Transverse colon (tissue), 4 donors: ENCODE results near the gene ZNF691. TPM values are rescaled to one million over a fixed set of nuclear protein-coding genes. Genes with fewer than 3 reads are reported as not detected.
A peak's percentile ranks its signal among the peaks of the same experiment; 100 is the strongest.

ENCODE experiments used
- DNase-seq: peaks from one replicate; pipeline ENCODE4 v3.0.0-alpha.2; 2019
- H3K27ac ChIP-seq, 4 donors: fragments of 200-600 bp; sonication (generic); 2 replicates each; pipeline ENCODE4 v1.5.1; 2016 to 2018; ENCODE audit warnings: inconsistent platforms in 4 of 4
- H3K27me3 ChIP-seq: fragments of 200-600 bp; sonication (generic); 2 replicates; pipeline ENCODE4 v1.5.1; 2017; ENCODE audit warnings: inconsistent platforms
- H3K36me3 ChIP-seq, 4 donors: fragments of 200-600 bp; sonication (generic); 2 replicates each; pipeline ENCODE4 v1.5.1; 2017 to 2019; ENCODE audit warnings: inconsistent platforms in 4 of 4
- H3K4me1 ChIP-seq, 4 donors: fragments of 200-600 bp; sonication (generic); 2 replicates each; pipeline ENCODE4 v1.5.1; 2017 to 2020; ENCODE audit warnings: inconsistent platforms in 4 of 4
- H3K4me3 ChIP-seq, 4 donors: fragments of 200-600 bp; sonication (generic); 1 replicate in 1 of 4; 2 replicates in 3 of 4; pipeline versions ENCODE4 v1.5.1 to v1.6.1; 2017 to 2019; ENCODE audit warnings: inconsistent platforms in 4 of 4
- H3K9me3 ChIP-seq, 2 donors: fragments of 200-600 bp; sonication (generic); 2 replicates each; pipeline ENCODE4 v1.5.1; 2017 to 2019; ENCODE audit warnings: inconsistent platforms in 2 of 2
- EP300 ChIP-seq: sonication (generic); formaldehyde crosslinking; IDR thresholded peaks from one replicate; pipeline ENCODE4 v1.6.1; 2017; ENCODE audit warnings: antibody characterized with exemption, low read depth
- POLR2A ChIP-seq: fragments of 450-650 bp; IDR thresholded peaks from one replicate; pipeline ENCODE4 v1.6.1; 2016; ENCODE audit warnings: antibody characterized with exemption, mild to moderate bottlenecking, moderate library complexity
- POLR2AphosphoS5 ChIP-seq, 3 donors: sonication (generic); formaldehyde crosslinking; IDR thresholded peaks; one replicate each; pipeline ENCODE4 v1.6.1; 2016; ENCODE audit warnings: antibody characterized with exemption in 3 of 3
- WGBS, 2 donors: methylation state at CpG; one replicate each; pipeline ENCODE4 v1.1.5; 2018; ENCODE audit warnings: low coverage in 1 of 2; 5-methylcytosine and 5-hydroxymethylcytosine counted together
- in situ Hi-C, 4 donors: fragments of 200-750 bp; cut with MboI; loops; one replicate each; pipeline versions ENCODE4 v1.15.0 to v1.15.1; 2017; ENCODE audit warnings: low sequenced_read_pairs in 3 of 4, low pct_ligation_motif_present in 1 of 4, low pct_unique_long_range_greater_than_20kb in 1 of 4
- intact Hi-C: fragments of 100-400 bp; cut with DNase I; formaldehyde crosslinking; loops from one replicate; pipeline ENCODE4 v1.15.1; 2023; ENCODE audit warnings: low total_unique reads
- total RNA-seq, 4 donors: library from RNA; depleted of rRNA; stranded (reverse); fragments of >200 nt; gene quantifications; one replicate each; pipeline ENCODE4 v1.1.0, GENCODE V29; 2016
- TF ChIP-seq, protein P1 (sequence below), 5 experiments: fragments of 200-600 bp in 3 of 5; fragments of 450-650 bp in 2 of 5; sonication (generic) in 3 of 5; IDR thresholded peaks; 1 replicate in 2 of 5; 2 replicates in 3 of 5; pipeline ENCODE4 v1.5.1; 2016 to 2017; ENCODE audit warnings: antibody characterized with exemption in 5 of 5, inconsistent platforms in 3 of 5, mild to moderate bottlenecking in 2 of 5, moderate library complexity in 1 of 5

Gene ZNF691
- total RNA-seq, 4 donors from 2014 or later, result 1.00 to 11.3 (median 6.0) TPM

DNA sequence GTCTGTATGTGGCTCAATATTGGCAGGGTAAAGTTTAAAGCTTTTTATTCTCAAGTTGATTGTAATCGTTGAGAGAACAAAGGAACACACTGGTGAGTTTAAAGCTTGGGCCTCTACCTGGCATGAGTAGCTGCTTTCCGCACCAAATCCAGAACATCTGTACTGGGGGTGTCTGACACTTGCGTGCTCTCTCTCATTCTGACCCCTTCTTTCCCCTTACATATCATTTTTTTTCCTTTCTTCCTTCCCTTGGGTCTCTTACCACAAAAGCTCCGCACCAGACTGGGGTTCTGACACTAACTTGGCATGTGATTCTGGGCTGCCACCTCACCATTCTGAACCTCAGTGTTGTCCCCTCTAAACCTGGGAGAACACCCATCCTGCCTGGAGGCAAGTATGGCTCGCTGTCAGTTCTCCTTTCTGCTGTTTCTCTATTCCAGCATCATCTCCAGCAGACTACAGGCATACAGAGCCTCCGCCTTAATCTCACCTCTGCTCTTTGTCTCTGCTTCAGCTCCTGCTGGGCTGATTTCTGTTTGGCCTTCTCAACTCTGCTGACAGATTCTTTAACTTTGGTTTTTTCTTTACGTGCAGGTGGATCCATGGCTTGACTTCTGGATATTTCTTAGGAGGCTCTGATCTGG is 30.4 kb upstream of the ZNF691 start:
- intact Hi-C loops (no loop called here), in situ Hi-C loops (no loop called here)
- H3K4me3 ChIP-seq, result peak overlapping the region; percentile 64 to 92 (median 80)

DNA sequence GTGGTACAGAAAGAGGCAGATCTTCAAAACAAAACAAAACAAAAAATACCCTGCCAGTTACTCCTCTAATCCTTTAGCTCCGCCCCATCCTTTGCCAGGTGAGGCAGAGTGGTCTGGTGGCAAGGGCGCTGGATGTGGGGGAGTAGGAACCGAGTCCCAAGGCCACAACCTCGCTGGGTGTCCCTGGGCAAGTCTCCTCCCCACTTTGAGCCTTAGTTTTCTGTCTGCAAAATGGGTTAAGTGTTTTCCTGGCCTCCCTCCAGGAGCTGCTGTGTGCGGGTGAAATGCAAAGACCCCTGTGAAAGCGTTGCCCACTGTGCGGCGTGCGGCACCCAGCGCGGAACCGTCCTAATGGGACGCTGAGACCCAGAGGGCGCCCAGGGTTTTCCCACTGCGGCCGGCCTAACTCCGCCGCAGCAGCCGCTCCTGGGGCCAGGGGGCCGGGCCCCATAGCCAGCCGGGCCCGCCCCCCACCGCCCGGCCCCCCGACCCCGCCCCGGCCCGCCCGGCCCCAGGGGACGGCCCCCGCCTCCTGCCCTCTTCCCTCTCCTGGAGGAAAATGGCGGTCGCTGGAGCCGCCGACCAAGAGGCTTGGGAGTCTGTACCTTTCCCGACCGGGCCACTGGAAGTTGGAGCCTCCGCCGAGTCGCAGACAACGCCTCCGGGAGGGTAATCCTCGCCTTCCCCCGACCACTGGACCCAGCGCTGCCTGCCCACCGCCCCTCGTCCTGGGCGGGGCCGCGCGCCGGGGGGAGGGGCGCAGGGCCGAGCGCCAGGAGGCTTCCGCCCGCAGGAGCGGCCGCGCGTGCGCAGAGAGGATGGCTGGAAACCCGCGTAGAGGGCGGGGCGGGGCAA is 29.6 kb upstream of the ZNF691 start, which contains the start of the genes ERMAP and SVBP:
Gene ERMAP, plus strand, starts transcription at position 538 of the 855 bp plus-strand sequence. CDS start 13,327 bp downstream, outside the sequence.
Gene SVBP, minus strand, starts transcription at position 813 of the 855 bp plus-strand sequence. CDS start 853 bp downstream, outside the sequence.
- H3K36me3 ChIP-seq, result no peaks in the 10 kb centered on the region
- TF ChIP-seq POLR2A, result peak; percentile 48
- TF ChIP-seq, protein P1, sequence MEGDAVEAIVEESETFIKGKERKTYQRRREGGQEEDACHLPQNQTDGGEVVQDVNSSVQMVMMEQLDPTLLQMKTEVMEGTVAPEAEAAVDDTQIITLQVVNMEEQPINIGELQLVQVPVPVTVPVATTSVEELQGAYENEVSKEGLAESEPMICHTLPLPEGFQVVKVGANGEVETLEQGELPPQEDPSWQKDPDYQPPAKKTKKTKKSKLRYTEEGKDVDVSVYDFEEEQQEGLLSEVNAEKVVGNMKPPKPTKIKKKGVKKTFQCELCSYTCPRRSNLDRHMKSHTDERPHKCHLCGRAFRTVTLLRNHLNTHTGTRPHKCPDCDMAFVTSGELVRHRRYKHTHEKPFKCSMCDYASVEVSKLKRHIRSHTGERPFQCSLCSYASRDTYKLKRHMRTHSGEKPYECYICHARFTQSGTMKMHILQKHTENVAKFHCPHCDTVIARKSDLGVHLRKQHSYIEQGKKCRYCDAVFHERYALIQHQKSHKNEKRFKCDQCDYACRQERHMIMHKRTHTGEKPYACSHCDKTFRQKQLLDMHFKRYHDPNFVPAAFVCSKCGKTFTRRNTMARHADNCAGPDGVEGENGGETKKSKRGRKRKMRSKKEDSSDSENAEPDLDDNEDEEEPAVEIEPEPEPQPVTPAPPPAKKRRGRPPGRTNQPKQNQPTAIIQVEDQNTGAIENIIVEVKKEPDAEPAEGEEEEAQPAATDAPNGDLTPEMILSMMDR (IDR thresholded peaks at IDR 0.05), result no peak
- peak; percentile 5 to 69 (median 62) for TF ChIP-seq POLR2AphosphoS5 (IDR thresholded peaks at IDR 0.05)
- H3K27me3 ChIP-seq, result no peaks in the 10 kb centered on the region
- H3K27ac ChIP-seq, result peak within 1 kb of the TSS; percentile 97 to 99 (median 98)
- H3K9me3 ChIP-seq, result no peaks in the 10 kb centered on the region
- intact Hi-C loops, result no loop called here
- DNase-seq, result peak; percentile 96
- WGBS, 2 donors, result 2% methylated on average over 37 of the region's 66 CpGs; no CpG with 5 or more reads in 1 of the 2 donors
- peak within 1 kb of the TSS; percentile 77 to 92 (median 81) for H3K4me3 ChIP-seq
- in situ Hi-C loops, result no loop called here
- H3K4me1 ChIP-seq, result peaks cover 4 to 27% (median 15%) of the 10 kb centered on the region in 4 donors

More for the DNA sequence above, 30.4 kb upstream of the ZNF691 start:
- H3K9me3 ChIP-seq, result no peaks in the 10 kb centered on the region
- no peaks in the 10 kb centered on the region for H3K27me3 ChIP-seq
- H3K27ac ChIP-seq, result peak overlapping the region; percentile 97 to 99 (median 98)
- no peaks in the 10 kb centered on the region for H3K36me3 ChIP-seq
- 35 to 42% methylated on average over 5 to 7 of the region's 7 CpGs for WGBS, 2 donors
- no peak for DNase-seq
- H3K4me1 ChIP-seq, result peaks cover 4 to 27% (median 15%) of the 10 kb centered on the region in 4 donors
- TF ChIP-seq EP300 (no peak), POLR2AphosphoS5 (IDR thresholded peaks at IDR 0.05) (no peak), POLR2A (no peak)
- TF ChIP-seq, protein P1 (IDR thresholded peaks at IDR 0.05), result no peak

DNA sequence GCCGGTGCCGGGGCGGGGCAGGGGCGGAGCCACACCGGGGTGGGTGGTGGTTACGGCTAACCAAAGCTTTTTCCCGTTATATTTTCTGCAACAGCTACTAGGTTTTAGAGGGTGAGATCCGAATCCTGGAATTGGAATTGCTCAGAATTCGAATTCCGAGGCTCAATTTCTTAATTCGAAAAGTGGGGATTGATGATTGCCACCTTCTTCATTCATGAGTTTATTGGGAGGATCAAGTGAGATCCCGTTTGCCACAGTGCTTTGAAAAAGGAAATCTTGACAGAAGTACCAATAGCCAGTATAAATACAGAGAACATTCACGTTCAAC is 29.0 kb upstream of the ZNF691 start:
- DNase-seq, result no peak
- no peaks in the 10 kb centered on the region for H3K27me3 ChIP-seq
- no peaks in the 10 kb centered on the region for H3K36me3 ChIP-seq
- no peaks in the 10 kb centered on the region for H3K9me3 ChIP-seq
- in situ Hi-C loops, result no loop called here
- WGBS, 2 donors, result 0 to 1% methylated on average over 1 to 7 of the region's 13 CpGs
- H3K4me1 ChIP-seq, result peaks cover 4 to 27% (median 15%) of the 10 kb centered on the region in 4 donors
- H3K27ac ChIP-seq, result peak overlapping the region; percentile 97 to 99 (median 98)
- TF ChIP-seq, protein P1 (IDR thresholded peaks at IDR 0.05), result no peak
- TF ChIP-seq POLR2AphosphoS5 (IDR thresholded peaks at IDR 0.05) (no peak), EP300 (no peak), POLR2A (no peak)
- intact Hi-C loops, result no loop called here
- H3K4me3 ChIP-seq, result peak overlapping the region in 3 of 4 donors; percentile 77 to 92 (median 82)

DNA sequence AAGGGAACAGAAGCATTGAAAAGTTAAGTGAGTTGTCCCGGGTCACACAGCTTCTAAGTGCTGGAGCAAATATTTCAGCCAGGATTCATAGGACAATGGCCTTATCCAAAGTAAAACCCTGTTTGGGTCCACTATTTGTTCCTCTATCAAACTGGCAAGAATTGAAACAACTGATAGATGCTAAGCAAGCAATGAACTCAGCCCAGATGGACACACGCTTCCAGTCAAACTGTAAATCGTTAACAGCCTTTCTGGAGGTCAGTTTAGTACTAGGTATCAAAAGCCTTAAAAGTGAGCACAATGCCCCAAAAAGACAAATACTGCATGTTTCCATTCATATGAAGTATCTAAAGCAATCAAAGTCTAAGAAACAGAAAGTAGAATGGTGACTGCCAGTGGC is 28.4 kb upstream of the ZNF691 start:
- in situ Hi-C loops (no loop called here), intact Hi-C loops (no loop called here)
- no peaks in the 10 kb centered on the region for H3K36me3 ChIP-seq
- peaks cover 4 to 31% (median 15%) of the 10 kb centered on the region in 4 donors for H3K4me1 ChIP-seq
- 86 to 97% methylated on average over 1 to 3 of the region's 3 CpGs for WGBS, 2 donors
- no peak overlapping the region for H3K27ac ChIP-seq
- H3K9me3 ChIP-seq, result no peaks in the 10 kb centered on the region
- no peak for TF ChIP-seq EP300
- TF ChIP-seq, protein P1 (IDR thresholded peaks at IDR 0.05), result no peak
- TF ChIP-seq POLR2A, result no peak
- no peak for TF ChIP-seq POLR2AphosphoS5 (IDR thresholded peaks at IDR 0.05)
- H3K4me3 ChIP-seq, result peak overlapping the region in 1 of 4 donors; percentile 92
- no peaks in the 10 kb centered on the region for H3K27me3 ChIP-seq
- no peak for DNase-seq
